A549 treated with CORT108297 at 1 μM for 4 hours (cell line): ENCODE measurements around the gene DNASE1L2. TPM values are rescaled to one million over a fixed set of nuclear protein-coding genes. Genes with fewer than 3 reads are reported as not detected.

Experiments used
- total RNA-seq: library from RNA; stranded (reverse); fragments of 200-300 nt; extraction: Qiagen RNA extraction; gene quantifications from 5 replicates; pipeline ENCODE4 v1.2.3, GENCODE V29; 2022

The DNASE1L2 gene, protein sequence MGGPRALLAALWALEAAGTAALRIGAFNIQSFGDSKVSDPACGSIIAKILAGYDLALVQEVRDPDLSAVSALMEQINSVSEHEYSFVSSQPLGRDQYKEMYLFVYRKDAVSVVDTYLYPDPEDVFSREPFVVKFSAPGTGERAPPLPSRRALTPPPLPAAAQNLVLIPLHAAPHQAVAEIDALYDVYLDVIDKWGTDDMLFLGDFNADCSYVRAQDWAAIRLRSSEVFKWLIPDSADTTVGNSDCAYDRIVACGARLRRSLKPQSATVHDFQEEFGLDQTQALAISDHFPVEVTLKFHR
- total RNA-seq: 0.77 to 1.8 TPM (median 1.6 TPM) in 5 replicates

DNA sequence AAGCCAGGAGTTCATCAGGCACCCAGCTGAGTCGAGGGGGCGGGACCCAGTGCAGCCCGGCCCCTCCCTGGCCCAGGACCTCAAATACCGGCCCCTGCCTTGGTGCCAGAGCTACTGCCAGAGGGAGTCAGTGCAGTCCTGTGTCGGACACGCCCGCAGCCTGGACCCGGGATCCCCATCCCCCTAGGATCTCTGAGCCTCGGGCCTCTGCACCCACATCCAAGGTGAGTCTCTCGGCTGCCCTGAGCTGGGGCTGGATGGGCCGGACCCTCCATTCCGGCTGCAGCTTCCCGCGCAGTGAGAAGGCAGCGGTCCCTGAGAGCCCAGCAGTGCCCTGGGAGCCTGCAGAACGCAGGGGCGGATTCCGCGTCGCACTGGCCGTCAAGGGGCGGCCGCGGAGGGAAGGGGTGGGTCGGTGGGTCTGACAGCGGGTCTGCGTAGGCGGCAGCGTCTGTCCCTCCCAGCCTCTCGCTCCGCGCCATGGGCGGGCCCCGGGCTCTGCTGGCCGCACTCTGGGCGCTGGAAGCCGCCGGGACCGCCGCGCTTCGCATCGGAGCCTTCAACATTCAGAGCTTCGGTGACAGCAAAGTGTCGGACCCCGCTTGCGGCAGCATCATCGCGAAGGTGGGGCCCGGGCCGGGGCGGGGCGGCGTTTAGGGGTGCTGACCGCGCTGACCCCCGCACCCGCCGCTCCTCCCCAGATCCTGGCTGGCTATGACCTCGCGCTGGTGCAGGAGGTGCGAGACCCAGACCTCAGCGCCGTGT lies at the start of gene DNASE1L2:
Gene DNASE1L2 (plus strand): TSS at position 108 of the 765 bp plus-strand sequence. CDS start 373 bp downstream, at position 481.

DNA sequence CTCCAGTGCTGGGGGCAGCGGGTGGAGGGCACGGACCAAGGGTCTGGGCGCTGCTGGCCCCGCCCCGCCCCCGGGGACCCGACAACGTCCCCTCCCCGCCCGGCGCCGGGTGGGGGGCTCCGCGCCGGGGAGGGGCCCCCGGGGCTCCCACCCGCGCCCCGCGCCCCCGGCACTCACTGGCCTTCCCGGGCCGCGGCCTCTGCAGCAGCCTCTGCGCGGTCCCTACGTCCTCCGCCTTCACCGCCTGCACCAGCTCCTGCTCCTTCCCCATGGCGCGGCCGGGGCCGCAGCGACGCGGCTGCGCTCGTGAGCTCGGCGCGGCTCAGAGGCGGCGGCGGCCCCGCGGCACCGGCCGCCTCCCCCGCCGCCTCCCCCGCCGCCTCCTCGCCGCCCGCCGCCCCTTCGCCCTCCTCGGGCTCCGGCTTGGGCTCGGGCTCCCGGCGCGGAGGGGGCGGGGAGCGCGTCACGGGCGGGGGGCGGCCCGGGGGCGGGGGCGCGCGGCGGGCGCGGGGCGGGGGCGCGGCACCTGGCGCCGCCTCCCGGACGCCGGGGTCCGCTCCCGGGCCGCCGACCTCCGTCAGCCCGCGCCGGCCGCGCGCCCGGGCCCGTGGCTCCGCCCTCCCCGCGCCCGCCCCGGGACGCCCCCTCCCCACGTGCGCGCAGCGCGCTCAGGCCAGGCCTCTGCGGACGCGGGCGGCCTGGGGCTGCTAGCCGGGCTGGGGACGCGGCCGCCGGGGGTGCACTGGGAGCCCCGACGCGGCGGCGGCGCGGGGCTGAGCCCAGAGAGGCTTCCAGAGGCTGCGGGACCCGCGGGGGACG lies 39.9 kb upstream of the DNASE1L2 start, which contains the start of gene CASKIN1:
Gene CASKIN1 (minus strand): TSS at position 444 of the 819 bp plus-strand sequence. CDS start 173 bp downstream, at position 271.

DNA sequence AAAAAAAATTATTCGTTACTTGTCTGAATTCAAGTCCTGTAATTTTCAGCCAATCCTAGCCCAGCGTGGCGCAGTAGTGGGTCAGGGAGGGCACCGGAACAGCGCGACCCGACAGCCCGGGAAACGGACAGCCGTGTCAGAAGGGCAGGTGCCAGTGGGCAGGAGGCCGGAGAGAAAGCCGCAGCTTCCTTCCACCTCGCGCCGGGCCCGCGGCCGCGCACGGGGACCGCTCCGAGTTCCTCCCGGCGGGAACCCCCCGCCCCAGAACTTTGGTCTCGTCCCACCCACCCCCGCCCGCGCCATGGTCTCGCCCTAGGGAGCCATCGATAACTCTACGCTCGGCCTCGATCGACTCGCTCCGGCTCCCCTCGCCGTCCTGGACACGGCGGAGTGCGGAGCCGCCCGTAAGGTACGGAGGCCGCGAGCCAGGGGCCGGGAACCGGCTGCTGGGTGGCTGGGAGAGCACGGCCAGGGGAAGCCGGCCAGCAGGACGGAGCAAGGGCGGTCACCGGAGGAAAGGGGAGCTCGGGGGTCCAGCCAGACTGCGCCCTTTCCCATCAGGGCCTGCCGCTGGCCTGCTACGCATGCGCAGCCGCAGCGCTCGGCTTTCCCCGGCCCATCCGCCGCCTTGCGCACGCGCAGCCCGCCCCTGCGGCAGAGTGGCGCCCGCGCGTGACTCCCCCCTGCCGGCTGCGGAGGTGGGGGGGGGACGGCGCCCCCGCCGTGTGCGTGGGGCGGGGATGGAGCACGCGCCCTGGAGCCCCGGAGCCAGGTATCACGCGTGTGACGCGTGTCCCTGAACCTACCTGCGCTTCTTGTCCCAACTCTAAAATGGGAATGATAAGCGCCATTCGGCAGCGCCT lies 30.9 kb upstream of the DNASE1L2 start, which contains the start of gene MLST8:
Gene MLST8 (plus strand): TSS at position 351 of the 863 bp plus-strand sequence. CDS start 632 bp downstream, outside the sequence.

GRCh38 chr16:2210386-2211365 lies 25.6 kb upstream of the DNASE1L2 start, which contains the start of gene BRICD5:
BRICD5 (minus strand) TSS chr16:2210863; CDS start chr16:2210833, 30 bp downstream.

GRCh38 chr16:2214719-2214968 lies 21.6 kb upstream of the DNASE1L2 start, which contains the start of gene PGP:
PGP (minus strand) TSS chr16:2214840; CDS start chr16:2214777, 63 bp downstream.

GRCh38 chr16:2223221-2223941 lies 12.9 kb upstream of the DNASE1L2 start, which contains the start of gene E4F1:
E4F1 (plus strand) TSS chr16:2223591; CDS start chr16:2223614, 23 bp downstream.

GRCh38 chr16:2251296-2252111 lies 15.3 kb downstream of the DNASE1L2 start, which contains the start of gene ECI1:
ECI1 (minus strand) TSS chr16:2251587; CDS start chr16:2251566, 21 bp downstream.

GRCh38 chr16:2267913-2268666 lies 31.8 kb downstream of the DNASE1L2 start, which contains the start of gene RNPS1:
RNPS1 (minus strand) TSS chr16:2268126; CDS start chr16:2264643, 3,483 bp downstream.

Other genes with a start within 250 kb of the DNASE1L2 start
- 5.5 to 9.7 TPM (median 8.2 TPM) in 5 replicates for gene SYNGR3, start 246.5 kb upstream of the DNASE1L2 start, total RNA-seq
- gene ZNF598, start 226.6 kb upstream of the DNASE1L2 start, total RNA-seq: 45.4 to 65.2 TPM (median 62.1 TPM) in 5 replicates
- gene NPW, start 216.7 kb upstream of the DNASE1L2 start, total RNA-seq: 0.87 to 1.3 TPM (median 1.1 TPM) in 5 replicates
- 43.6 to 63.6 TPM (median 62.0 TPM) in 5 replicates for gene NHERF2, start 209.5 kb upstream of the DNASE1L2 start, total RNA-seq
- 37.5 to 51.5 TPM (median 47.5 TPM) in 5 replicates for gene NTHL1, start 188.6 kb upstream of the DNASE1L2 start, total RNA-seq
- 26.6 to 43.3 TPM (median 38.2 TPM) in 5 replicates for gene TSC2, start 188.5 kb upstream of the DNASE1L2 start, total RNA-seq
- gene PKD1, start 100.5 kb upstream of the DNASE1L2 start, total RNA-seq: 36.3 to 64.1 TPM (median 59.9 TPM) in 5 replicates
- gene RAB26, start 87.8 kb upstream of the DNASE1L2 start, total RNA-seq: 2.4 to 4.6 TPM (median 3.5 TPM) in 5 replicates
- 40.5 to 59.7 TPM (median 53.3 TPM) in 5 replicates for gene TRAF7, start 80.7 kb upstream of the DNASE1L2 start, total RNA-seq
- 0.32 to 0.66 TPM (median 0.56 TPM) in 5 replicates for gene CASKIN1, start 39.8 kb upstream of the DNASE1L2 start, total RNA-seq
- 42.1 to 58.2 TPM (median 51.9 TPM) in 5 replicates for gene MLST8, start 31.0 kb upstream of the DNASE1L2 start, total RNA-seq
- 4.2 to 6.5 TPM (median 5.7 TPM) in 5 replicates for gene BRICD5, start 25.6 kb upstream of the DNASE1L2 start, total RNA-seq
- 16.3 to 36.4 TPM (median 34.8 TPM) in 5 replicates for gene PGP, start 21.6 kb upstream of the DNASE1L2 start, total RNA-seq
- 16.7 to 27.8 TPM (median 26.6 TPM) in 5 replicates for gene E4F1, start 12.9 kb upstream of the DNASE1L2 start, total RNA-seq
- 47.6 to 92.3 TPM (median 88.7 TPM) in 5 replicates for gene ECI1, start 15.1 kb downstream of the DNASE1L2 start, total RNA-seq
- 250 to 299 TPM (median 265 TPM) in 5 replicates for gene RNPS1, start 31.7 kb downstream of the DNASE1L2 start, total RNA-seq
- gene ABCA3, start 104.3 kb downstream of the DNASE1L2 start, total RNA-seq: 14.0 to 21.1 TPM (median 19.2 TPM) in 5 replicates
- 19.6 to 24.6 TPM (median 23.6 TPM) in 5 replicates for gene CCNF, start 193.0 kb downstream of the DNASE1L2 start, total RNA-seq
- gene TEDC2, start 223.7 kb downstream of the DNASE1L2 start, total RNA-seq: 19.1 to 26.3 TPM (median 22.0 TPM) in 5 replicates
- gene NTN3, start 234.9 kb downstream of the DNASE1L2 start, total RNA-seq: 0.05 to 0.07 TPM in 2 of 5 replicates, not detected in the others
- 6.3 to 9.5 TPM (median 8.6 TPM) in 5 replicates for gene TBC1D24, start 238.7 kb downstream of the DNASE1L2 start, total RNA-seq